Measurements from ENCODE around the gene PIMREG.
A peak's percentile ranks its signal among the peaks of the same experiment; 100 is the strongest.
"Not testable (repeated sequence)": the region's sequence is repeated elsewhere in the genome, so short reads cannot be mapped to it uniquely, and the experiment has no call there.

Gene PIMREG

GRCh38 chr17:6479622-6480302 lies 35.5 kb downstream of the PIMREG start:
- DNase-seq = peak in 1 of 14 donors; percentile 27

GRCh38 chr17:6480303-6480675 lies 36.0 kb downstream of the PIMREG start:
- no peak for DNase-seq

GRCh38 chr17:6482105-6482455 lies 37.8 kb downstream of the PIMREG start:
- DNase-seq = no peak

- DNase-seq = not testable (repeated sequence)
Measured at GRCh38 chr17:6482796-6483195, 38.5 kb downstream of the PIMREG start.

- no peak for DNase-seq
Measured at GRCh38 chr17:6483507-6483906, 39.3 kb downstream of the PIMREG start.

GRCh38 chr17:6485646-6486412 lies 41.6 kb downstream of the PIMREG start:
- peak in 1 of 14 donors; percentile 43 for DNase-seq

GRCh38 chr17:6487251-6488007 lies 43.2 kb downstream of the PIMREG start:
- peak in 1 of 14 donors; percentile 87 for DNase-seq

GRCh38 chr17:6488008-6488539 lies 43.8 kb downstream of the PIMREG start:
- DNase-seq = no peak

GRCh38 chr17:6489016-6489550 lies 44.8 kb downstream of the PIMREG start:
- DNase-seq = peak in 3 of 14 donors; percentile 12 to 34 (median 32)

- DNase-seq = no peak
Measured at GRCh38 chr17:6491071-6491700, 46.9 kb downstream of the PIMREG start.

GRCh38 chr17:6492892-6493674 lies 48.8 kb downstream of the PIMREG start:
- DNase-seq = no peak

- DNase-seq = no peak
Measured at GRCh38 chr17:6494239-6494941, 50.1 kb downstream of the PIMREG start.

- DNase-seq = no peak
Measured at GRCh38 chr17:6495450-6496115, 51.3 kb downstream of the PIMREG start.

GRCh38 chr17:6496116-6496481 lies 51.8 kb downstream of the PIMREG start:
- DNase-seq = no peak

GRCh38 chr17:6496640-6497441 lies 52.6 kb downstream of the PIMREG start:
- no peak for DNase-seq

- no peak for DNase-seq
Measured at GRCh38 chr17:6497496-6498221, 53.4 kb downstream of the PIMREG start.

GRCh38 chr17:6498356-6498755 lies 54.1 kb downstream of the PIMREG start:
- DNase-seq = no peak

GRCh38 chr17:6498901-6499540 lies 54.8 kb downstream of the PIMREG start:
- peak in 7 of 14 donors; percentile 18 to 73 (median 41) for DNase-seq

Data from C1 segment of cervical spinal cord (tissue), 14 donors.